HepG2 (cell line): Measurements from ENCODE around the gene SYNJ2. TPM values are rescaled to one million over a fixed set of nuclear protein-coding genes. Genes with fewer than 3 reads are reported as not detected.

Source experiments
- BCL6 ChIP-seq: IDR thresholded peaks from 2 replicates; pipeline ENCODE4 v1.6.1; 2016; ENCODE audit warnings: missing genetic modification reagents, missing compliant biosample characterization
- FOXP1 ChIP-seq, 2 experiments: fragments of 450-650 bp in 1 of 2; IDR thresholded peaks; 2 replicates each; pipeline ENCODE4 v1.6.1; 2017 to 2018; ENCODE audit warnings: antibody characterized with exemption in 1 of 2
- HNRNPK ChIP-seq: fragments of 200-400 bp; formaldehyde crosslinking; IDR thresholded peaks from 2 replicates; pipeline ENCODE4 v1.6.1; 2018; ENCODE audit warnings: low read length, low read depth, moderate library complexity, mild to moderate bottlenecking; ENCODE audit not compliant: poor library complexity, severe bottlenecking
- KDM6A ChIP-seq: IDR thresholded peaks from 2 replicates; pipeline ENCODE4 v1.6.1; 2016; ENCODE audit warnings: low read depth
- NCOA2 ChIP-seq: sonication (generic); formaldehyde crosslinking; IDR thresholded peaks from 2 replicates; pipeline ENCODE4 v1.8.0; 2022; ENCODE audit warnings: inconsistent platforms
- NFYC ChIP-seq: IDR thresholded peaks from 2 replicates; pipeline ENCODE4 v1.6.1; 2016; ENCODE audit warnings: missing genetic modification reagents, missing compliant biosample characterization
- ONECUT2 ChIP-seq: sonication (generic); formaldehyde crosslinking; IDR thresholded peaks from 2 replicates; pipeline ENCODE4 v1.4.0; 2020; ENCODE audit warnings: missing genetic modification reagents
- RAD21 ChIP-seq: fragments of 450-650 bp; formaldehyde crosslinking; IDR thresholded peaks from 2 replicates; pipeline ENCODE4 v1.5.0; 2020; ENCODE audit warnings: mild to moderate bottlenecking
- ZBTB8A ChIP-seq: sonication (generic); formaldehyde crosslinking; IDR thresholded peaks from 2 replicates; pipeline ENCODE4 v1.4.0; 2020; ENCODE audit warnings: mild to moderate bottlenecking, low read depth, missing genetic modification reagents, borderline replicate concordance
- ZNF331 ChIP-seq: sonication (generic); formaldehyde crosslinking; IDR thresholded peaks from 2 replicates; pipeline ENCODE4 v1.4.0; 2020; ENCODE audit warnings: missing genetic modification reagents
- ZNF367 ChIP-seq: sonication (generic); formaldehyde crosslinking; IDR thresholded peaks from 2 replicates; pipeline ENCODE4 v1.4.0; 2020; ENCODE audit warnings: missing genetic modification reagents, borderline replicate concordance
- ZNF496 ChIP-seq: sonication (generic); formaldehyde crosslinking; IDR thresholded peaks from 2 replicates; pipeline ENCODE4 v1.8.1; 2023; ENCODE audit warnings: mild to moderate bottlenecking, moderate library complexity, missing genetic modification reagents; ENCODE audit not compliant: insufficient replicate concordance
- ZNF501 ChIP-seq: sonication (generic); formaldehyde crosslinking; IDR thresholded peaks from 2 replicates; pipeline ENCODE4 v1.5.1; 2020; ENCODE audit warnings: mild to moderate bottlenecking, moderate library complexity, missing genetic modification reagents
- ZNF552 ChIP-seq: sonication (generic); formaldehyde crosslinking; IDR thresholded peaks from 2 replicates; pipeline ENCODE4 v1.9.0; 2022; ENCODE audit warnings: missing genetic modification reagents, mild to moderate bottlenecking, borderline replicate concordance
- ZNF567 ChIP-seq: sonication (generic); formaldehyde crosslinking; IDR thresholded peaks from 2 replicates; pipeline ENCODE4 v1.8.1; 2023; ENCODE audit warnings: mild to moderate bottlenecking, missing genetic modification reagents, borderline replicate concordance
- ZNF660 ChIP-seq: sonication (generic); formaldehyde crosslinking; IDR thresholded peaks from 2 replicates; pipeline ENCODE4 v1.5.1; 2020; ENCODE audit warnings: mild to moderate bottlenecking, low read depth, missing genetic modification reagents, borderline replicate concordance
- ZNF7 ChIP-seq: IDR thresholded peaks from 2 replicates; pipeline ENCODE4 v1.6.1; 2016; ENCODE audit warnings: missing biosample characterization, missing genetic modification reagents
- ZNF709 ChIP-seq: sonication (generic); formaldehyde crosslinking; IDR thresholded peaks from 2 replicates; pipeline ENCODE4 v1.5.0; 2020; ENCODE audit warnings: mild to moderate bottlenecking, missing genetic modification reagents
- ZNF781 ChIP-seq: sonication (generic); formaldehyde crosslinking; IDR thresholded peaks from 2 replicates; pipeline ENCODE4 v1.5.1; 2020; ENCODE audit warnings: borderline replicate concordance, mild to moderate bottlenecking, missing genetic modification reagents; ENCODE audit errors: not compliant biosample characterization
- polyA plus RNA-seq, 8 experiments: library from polyadenylated mRNA; depleted of rRNA in 3 of 8; stranded (reverse) in 7 of 8; unstranded in 1 of 8; fragments of >200 nt; fragmentation: Illumina TruSeq in 4 of 8; extraction: Trizol in 4 of 8; gene quantifications; 2 replicates each; pipeline versions ENCODE4 v1.2.1 to v1.2.3, GENCODE V29; 2011 to 2016; ENCODE audit warnings: low read depth in 4 of 8, missing spikeins in 1 of 8, mixed read lengths in 1 of 8; ENCODE audit not compliant: insufficient read depth in 1 of 8
- total RNA-seq, 5 experiments: library from RNA; depleted of rRNA; stranded (reverse); fragments of >200 nt; fragmentation: Illumina TruSeq; extraction: Trizol; gene quantifications; 2 replicates each; pipeline ENCODE4 v1.2.3, GENCODE V29; 2016; ENCODE audit warnings: low read depth in 1 of 5
- TF ChIP-seq, protein P1 (sequence below): sonication (generic); formaldehyde crosslinking; IDR thresholded peaks from 2 replicates; pipeline ENCODE4 v1.4.0; 2020; ENCODE audit warnings: missing genetic modification reagents
- TF ChIP-seq, protein P2 (sequence below), 2 experiments: sonication (generic) in 1 of 2; formaldehyde crosslinking in 1 of 2; IDR thresholded peaks; 2 replicates each; pipeline versions ENCODE4 v1.4.0 to v1.6.1; 2016 to 2020; ENCODE audit warnings: borderline replicate concordance in 1 of 2, low read depth in 1 of 2, mild to moderate bottlenecking in 1 of 2, missing genetic modification reagents in 1 of 2
- TF ChIP-seq, protein P3 (sequence below): sonication (generic); formaldehyde crosslinking; IDR thresholded peaks from 2 replicates; pipeline ENCODE4 v1.5.0; 2020; ENCODE audit warnings: missing genetic modification reagents

SYNJ2 gene
- total and polyA plus RNA-seq, 2 of the 13 experiments (the other 11 are each of a cell fraction or from before 2014, with no cell fraction given), result 39.1 to 57.6 TPM

- TF ChIP-seq ZNF567 (no peak; the same call in none of the 2 replicates), BCL6 (peak; percentile 68; the same call in 1 of the 2 replicates), ZNF709 (peak; percentile 93), KDM6A (CRISPR knock-in tag) (peak; percentile 64; the same call in 1 of the 2 replicates), ZNF496 (CRISPR knock-in tag) (no peak), HNRNPK (peak; percentile 83), ZNF367 (no peak; the same call in 1 of the 2 replicates), ZBTB8A (CRISPR knock-in tag) (no peak), NCOA2 (CRISPR knock-in tag) (peak; percentile 33), ZNF660 (CRISPR knock-in tag) (no peak), ZNF7 (CRISPR knock-in tag) (no peak), ZNF331 (CRISPR knock-in tag) (peak; percentile 41; the same call in 1 of the 2 replicates), ZNF781 (CRISPR knock-in tag) (peak; percentile 15), RAD21 (CRISPR knock-in tag) (peak; percentile 88), ZNF501 (CRISPR knock-in tag) (peak; percentile 69), FOXP1 (IDR thresholded peaks at IDR 0.05) (no peak), FOXP1 (CRISPR knock-in tag; IDR thresholded peaks at IDR 0.05) (no peak), ZNF552 (CRISPR knock-in tag) (no peak), ONECUT2 (CRISPR knock-in tag) (no peak), NFYC (CRISPR knock-in tag) (no peak)
- TF ChIP-seq, protein P1, sequence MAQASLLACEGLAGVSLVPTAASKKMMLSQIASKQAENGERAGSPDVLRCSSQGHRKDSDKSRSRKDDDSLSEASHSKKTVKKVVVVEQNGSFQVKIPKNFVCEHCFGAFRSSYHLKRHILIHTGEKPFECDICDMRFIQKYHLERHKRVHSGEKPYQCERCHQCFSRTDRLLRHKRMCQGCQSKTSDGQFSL (CRISPR knock-in tag), result 0 out of 2 replicates have a peak, but pooled peaks have one; percentile 39
- TF ChIP-seq, protein P2, sequence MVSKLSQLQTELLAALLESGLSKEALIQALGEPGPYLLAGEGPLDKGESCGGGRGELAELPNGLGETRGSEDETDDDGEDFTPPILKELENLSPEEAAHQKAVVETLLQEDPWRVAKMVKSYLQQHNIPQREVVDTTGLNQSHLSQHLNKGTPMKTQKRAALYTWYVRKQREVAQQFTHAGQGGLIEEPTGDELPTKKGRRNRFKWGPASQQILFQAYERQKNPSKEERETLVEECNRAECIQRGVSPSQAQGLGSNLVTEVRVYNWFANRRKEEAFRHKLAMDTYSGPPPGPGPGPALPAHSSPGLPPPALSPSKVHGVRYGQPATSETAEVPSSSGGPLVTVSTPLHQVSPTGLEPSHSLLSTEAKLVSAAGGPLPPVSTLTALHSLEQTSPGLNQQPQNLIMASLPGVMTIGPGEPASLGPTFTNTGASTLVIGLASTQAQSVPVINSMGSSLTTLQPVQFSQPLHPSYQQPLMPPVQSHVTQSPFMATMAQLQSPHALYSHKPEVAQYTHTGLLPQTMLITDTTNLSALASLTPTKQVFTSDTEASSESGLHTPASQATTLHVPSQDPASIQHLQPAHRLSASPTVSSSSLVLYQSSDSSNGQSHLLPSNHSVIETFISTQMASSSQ (IDR thresholded peaks at IDR 0.05; ENCODE audit: low read depth), result no peak
- TF ChIP-seq, protein P2 (CRISPR knock-in tag; IDR thresholded peaks at IDR 0.05; ENCODE audit: borderline replicate concordance), result no peak; the same call in none of the 2 replicates
- TF ChIP-seq, protein P3, sequence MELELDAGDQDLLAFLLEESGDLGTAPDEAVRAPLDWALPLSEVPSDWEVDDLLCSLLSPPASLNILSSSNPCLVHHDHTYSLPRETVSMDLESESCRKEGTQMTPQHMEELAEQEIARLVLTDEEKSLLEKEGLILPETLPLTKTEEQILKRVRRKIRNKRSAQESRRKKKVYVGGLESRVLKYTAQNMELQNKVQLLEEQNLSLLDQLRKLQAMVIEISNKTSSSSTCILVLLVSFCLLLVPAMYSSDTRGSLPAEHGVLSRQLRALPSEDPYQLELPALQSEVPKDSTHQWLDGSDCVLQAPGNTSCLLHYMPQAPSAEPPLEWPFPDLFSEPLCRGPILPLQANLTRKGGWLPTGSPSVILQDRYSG (CRISPR knock-in tag), result 0 out of 2 replicates have a peak, but pooled peaks have one; percentile 44
These were observed at the start of gene SYNJ2 (continued) for GRCh38 chr6:157981395-157982101.
